Measurements from ENCODE around the gene BCL2L12.

BCL2L12 gene

DNA sequence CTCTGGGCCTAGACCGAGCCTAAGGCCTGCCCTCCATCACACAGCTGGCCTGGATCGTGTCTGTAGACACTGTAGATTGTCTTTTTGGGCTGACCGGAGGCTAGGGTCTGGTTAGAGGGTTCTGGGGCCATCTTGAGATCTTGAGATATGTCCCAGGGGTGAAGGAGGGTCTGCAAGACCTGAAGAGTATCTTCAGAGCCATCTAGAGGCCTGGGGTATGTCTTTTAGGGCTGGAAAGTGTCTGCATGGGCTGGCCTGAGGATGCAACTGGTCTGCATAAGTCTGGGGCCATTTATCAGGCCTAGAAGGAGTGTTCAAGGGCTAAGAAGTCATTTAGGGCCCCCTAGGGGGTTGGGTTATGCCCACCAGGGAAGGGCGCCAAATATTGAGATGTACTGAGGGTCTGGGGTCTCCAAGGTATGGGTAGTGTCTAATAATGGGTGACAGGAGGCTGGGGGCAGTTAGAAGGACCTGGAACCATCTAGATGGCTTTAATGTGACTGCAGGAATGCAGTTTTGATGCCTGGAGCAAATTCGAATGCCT, 23.2 kb upstream of the BCL2L12 start:
- DNase-seq: peak; percentile 12

DNA sequence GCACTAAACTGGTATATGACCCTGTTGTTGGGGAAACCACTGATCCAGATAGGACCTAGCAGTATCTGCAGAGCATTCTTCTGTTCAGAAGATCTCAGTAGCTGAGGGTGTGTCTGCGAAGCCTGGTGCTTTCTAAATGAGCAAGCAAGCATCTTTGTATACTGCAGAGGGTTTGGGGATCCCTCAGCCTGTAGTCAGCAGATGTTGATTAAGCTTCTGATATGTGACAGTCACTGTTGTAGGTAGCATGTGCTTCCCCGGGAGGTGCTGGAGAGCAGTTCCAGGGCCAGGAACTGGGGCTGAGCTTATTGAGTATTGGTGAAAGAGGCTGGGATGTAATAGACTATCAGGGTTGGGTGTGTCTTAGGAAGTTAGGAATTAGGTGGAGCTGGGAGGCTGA, 22.3 kb upstream of the BCL2L12 start:
- no peak for DNase-seq

- no peak for DNase-seq
Measured at GRCh38 chr19:49645592-49645991, 20.1 kb upstream of the BCL2L12 start.

DNA sequence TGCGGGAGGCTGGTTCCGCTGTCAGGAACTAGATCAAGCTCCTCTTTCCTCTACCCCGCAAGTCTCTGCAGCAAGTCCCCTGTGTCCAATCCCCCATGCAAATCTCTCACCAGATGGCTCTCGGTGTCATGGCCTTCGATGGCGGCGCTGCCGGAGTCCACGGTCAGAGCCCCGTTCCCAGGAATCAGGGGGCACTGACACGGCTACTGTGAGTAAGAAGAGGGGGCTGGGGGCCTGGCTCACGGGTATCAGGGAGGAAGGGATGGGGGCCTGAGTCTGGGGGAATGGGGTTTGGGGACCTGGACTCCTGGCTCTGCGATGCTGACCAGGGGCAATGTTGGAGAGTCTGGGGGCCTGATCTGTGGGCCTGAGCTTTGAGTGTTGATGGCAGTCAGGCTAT, 19.7 kb upstream of the BCL2L12 start:
- DNase-seq: no peak

DNA sequence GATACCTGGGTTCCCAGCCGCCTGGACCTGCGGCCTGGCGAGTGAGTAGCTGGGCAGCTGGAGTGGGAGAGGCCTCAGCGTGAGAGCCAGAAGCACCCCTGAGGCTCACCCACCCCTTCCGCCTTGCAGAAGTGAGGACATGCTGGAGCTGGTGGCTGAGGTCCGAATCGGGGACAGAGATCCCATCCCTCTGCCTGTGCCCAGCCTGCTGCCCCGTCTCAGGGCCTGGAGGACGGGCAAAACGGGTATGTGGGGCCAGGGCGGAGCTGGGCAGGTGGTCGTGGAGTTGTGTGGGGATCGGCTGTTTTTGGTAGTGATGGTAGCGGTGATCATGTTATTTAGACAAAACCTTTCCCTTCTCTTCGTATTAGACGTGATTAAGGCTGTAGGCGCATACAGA, 19.1 kb upstream of the BCL2L12 start:
- DNase-seq: no peak

- DNase-seq: no peak
Measured at GRCh38 chr19:49651029-49651819, 14.5 kb upstream of the BCL2L12 start.

DNA sequence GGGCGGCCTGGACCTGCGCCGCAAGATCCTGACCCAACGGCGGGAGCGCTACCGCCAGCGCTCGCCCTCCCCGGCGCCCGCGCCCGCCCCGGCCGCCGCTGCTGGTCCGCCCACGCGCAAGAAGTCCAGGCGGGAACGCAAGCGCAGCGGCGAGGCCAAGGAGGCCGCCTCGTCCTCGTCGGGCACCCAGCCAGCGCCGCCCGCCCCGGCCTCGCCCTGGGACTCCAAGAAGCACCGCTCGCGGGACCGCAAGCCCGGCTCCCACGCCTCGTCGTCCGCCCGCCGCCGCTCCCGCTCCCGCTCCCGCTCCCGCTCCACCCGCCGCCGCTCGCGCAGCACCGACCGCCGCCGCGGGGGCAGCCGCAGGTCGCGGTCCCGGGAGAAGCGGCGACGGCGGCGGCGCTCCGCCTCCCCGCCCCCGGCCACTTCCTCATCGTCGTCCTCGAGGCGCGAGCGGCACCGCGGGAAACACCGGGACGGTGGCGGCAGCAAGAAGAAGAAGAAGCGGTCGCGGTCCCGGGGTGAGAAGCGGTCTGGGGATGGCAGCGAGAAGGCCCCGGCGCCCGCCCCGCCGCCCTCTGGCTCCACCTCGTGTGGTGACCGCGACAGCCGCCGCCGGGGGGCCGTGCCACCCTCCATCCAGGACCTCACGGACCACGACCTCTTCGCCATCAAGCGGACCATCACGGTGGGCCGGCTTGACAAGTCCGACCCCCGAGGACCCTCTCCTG, 13.7 kb upstream of the BCL2L12 start:
- DNase-seq: no peak

- no peak for DNase-seq
Measured at GRCh38 chr19:49652551-49653465, 12.9 kb upstream of the BCL2L12 start.

DNA sequence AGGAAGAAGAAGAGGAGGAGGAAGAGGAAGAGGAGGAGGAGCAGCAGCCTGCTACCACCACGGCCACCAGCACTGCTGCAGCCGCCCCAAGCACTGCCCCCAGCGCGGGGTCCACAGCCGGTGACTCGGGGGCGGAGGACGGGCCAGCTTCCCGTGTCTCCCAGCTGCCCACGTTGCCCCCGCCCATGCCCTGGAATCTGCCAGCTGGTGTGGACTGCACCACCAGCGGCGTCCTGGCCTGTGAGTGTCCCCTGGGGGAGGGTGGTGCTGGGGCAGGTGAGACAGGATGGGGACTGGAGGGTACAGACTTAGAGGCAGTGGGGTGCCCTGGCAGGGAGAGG, 12.3 kb upstream of the BCL2L12 start:
- DNase-seq: no peak

GRCh38 chr19:49654581-49654980, 11.2 kb upstream of the BCL2L12 start:
- DNase-seq: no peak

GRCh38 chr19:49655570-49656455, 9.9 kb upstream of the BCL2L12 start:
- DNase-seq: no peak

DNA sequence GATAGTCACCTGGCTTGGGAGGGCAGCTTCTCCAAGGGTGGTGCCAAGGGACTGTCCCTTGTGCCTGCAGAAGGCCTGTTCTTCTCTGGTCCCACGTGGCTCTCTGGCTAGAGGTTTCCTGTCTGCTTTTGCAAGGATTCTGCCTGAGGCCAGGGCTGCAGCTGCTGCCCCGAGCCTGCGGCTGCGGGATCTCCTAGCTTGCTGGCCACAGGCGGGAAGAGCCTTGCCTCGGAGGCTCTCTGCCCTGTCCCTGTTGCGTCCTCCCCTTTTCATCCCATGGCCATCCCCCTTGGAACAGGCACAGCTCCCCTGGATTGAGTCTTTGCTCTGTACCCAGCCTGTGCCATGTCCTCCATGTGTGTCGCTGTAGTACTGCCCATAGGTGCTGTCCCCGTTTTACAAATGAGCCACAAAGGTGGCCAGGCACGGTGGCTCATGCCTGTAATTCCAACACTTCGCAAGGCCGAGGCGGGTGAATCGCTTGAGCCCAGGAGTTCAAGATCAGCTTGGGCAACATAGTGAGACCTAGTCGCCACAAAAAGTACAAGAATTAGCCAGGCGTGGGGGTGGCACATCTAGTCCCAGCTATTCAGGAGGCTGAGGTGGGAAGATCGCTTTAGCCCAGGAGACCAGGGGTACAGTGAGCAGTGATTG, 9.2 kb upstream of the BCL2L12 start:
- DNase-seq: no peak

- DNase-seq: no peak
Measured at GRCh38 chr19:49657493-49658138, 8.1 kb upstream of the BCL2L12 start.

DNA sequence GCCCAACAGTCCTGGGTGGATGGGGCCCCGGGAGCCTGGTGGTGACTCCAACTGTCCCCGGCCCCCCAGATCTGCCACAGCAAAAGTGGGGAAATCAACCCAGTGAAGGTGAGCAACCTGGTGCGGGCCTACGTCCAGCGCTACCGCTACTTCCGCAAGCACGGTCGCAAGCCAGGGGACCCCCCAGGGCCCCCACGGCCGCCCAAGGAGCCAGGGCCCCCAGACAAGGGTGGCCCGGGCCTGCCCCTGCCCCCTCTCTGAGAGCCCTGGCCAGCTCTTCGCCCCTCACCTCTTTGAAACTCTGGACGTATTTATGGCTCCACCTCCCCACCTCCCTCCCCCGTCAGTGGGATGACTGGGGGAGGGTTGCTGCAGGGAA, 7.6 kb upstream of the BCL2L12 start:
- no peak for DNase-seq

- DNase-seq: no peak
Measured at GRCh38 chr19:49658566-49659442, 6.9 kb upstream of the BCL2L12 start.

DNA sequence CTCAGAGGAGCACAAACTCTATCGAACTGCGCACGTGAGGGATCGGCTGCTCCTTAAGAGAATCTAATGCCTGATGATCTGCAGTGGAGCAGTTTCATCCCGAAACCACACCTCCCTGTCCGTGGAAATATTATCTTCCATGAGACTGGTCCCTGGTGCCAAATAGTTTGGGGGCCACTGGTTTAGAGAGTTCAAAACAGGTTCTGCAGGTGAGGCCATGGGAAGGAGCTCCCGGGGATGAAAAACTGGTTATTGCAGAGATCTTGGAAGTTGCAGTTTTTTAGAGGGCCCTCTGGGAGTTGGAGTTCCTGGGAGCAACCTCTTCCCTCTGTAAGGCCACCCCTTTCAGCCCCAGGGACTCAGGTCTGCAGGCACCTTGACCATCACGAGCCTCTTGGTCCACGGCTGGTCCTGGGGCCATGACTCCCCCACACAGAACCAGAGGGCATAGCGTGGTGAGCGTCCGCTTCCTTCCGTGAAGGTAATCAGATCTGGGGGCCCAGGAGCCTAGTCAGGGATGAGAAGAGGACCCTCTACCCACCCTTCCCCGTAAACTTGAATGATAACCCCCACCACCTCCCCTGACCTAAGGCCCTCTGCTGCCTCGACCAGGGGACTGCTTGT, 5.3 kb upstream of the BCL2L12 start:
- no peak for DNase-seq

DNA sequence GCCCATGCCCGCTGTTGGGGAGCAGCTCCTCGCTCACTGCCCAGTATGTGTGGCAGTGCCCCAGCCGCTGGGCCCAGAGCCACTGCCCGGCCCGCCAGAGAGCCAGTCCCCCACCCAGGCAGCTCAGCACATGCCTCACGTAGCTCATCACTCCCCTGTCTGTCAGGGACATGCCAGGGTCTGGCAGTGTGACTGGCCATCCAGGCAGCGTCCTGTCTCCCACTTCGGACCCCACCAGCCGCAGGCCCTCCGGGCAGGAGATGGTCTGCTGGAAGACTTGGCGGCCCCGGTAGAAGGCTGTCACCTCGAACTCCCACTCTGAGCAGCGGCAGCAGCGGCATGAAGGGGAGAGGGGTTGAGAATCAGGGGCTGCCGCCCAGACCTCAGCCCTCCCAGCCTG, 3.7 kb upstream of the BCL2L12 start:
- no peak for DNase-seq

DNA sequence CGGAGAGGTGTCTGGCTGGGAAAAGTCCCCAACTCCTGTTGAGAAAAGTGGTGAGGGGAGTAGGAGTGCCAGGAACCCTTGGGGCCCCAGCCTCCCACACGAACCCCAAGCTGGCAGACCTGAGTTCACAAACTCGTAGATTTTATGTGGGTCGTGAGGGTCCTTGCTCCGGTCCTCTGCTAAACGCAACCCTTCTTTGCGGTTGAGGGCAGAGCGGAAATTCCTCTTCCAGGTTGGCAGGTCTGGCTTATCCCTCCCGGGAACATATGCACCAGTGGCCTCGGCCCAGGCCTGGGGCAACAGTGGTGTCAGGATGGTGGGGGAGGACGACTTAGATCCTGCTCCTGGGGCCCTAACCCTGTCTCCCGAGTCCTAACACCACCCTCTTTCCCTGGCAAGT, 2.5 kb upstream of the BCL2L12 start:
- no peak for DNase-seq

DNA sequence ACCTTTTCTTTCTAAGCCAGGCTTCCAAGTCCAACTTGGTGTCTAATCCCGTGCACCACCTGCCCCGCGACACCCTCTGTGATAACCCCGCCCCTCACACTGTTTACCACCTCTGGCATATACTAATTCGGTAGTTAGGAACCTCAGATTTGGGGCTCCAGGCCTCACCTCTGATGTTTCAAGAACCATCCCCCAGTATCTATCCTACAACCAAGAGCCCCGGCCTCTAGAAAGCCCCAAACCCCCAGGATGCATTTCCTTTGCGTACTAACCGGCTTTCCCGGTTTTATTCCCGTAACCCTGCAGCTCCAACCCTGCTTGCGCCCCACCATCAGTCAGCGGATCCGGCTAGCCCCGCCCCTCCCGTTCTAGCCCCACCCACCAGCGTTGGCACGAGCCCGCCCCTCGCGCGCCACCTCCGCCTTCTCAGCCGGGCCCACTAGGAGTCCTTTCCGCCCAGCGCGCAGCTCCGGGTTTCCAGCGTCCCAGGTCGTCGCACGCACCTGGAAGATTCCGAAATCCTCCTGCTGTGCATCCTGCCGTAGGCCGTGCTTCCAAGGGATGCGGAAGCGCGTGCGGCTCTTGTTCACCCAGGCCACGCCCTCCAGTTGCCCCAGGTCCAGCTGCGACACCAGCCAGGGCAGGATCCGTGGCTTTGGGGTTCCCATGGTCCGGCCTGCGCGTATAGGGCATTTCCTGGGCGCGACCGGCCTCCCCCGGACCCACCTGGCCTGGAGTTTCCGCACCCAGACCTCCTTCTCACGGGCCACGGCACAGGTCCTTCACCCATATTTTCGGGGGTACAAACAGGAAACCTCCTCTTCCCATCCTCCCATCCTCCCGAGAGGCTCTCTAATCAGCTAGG, 1.3 kb upstream of the BCL2L12 start:
- peak; percentile 79 for DNase-seq

Data from HCEC 1CT (cell line).